ENCODE results near the gene SEMA6C.

Gene SEMA6C

DNA sequence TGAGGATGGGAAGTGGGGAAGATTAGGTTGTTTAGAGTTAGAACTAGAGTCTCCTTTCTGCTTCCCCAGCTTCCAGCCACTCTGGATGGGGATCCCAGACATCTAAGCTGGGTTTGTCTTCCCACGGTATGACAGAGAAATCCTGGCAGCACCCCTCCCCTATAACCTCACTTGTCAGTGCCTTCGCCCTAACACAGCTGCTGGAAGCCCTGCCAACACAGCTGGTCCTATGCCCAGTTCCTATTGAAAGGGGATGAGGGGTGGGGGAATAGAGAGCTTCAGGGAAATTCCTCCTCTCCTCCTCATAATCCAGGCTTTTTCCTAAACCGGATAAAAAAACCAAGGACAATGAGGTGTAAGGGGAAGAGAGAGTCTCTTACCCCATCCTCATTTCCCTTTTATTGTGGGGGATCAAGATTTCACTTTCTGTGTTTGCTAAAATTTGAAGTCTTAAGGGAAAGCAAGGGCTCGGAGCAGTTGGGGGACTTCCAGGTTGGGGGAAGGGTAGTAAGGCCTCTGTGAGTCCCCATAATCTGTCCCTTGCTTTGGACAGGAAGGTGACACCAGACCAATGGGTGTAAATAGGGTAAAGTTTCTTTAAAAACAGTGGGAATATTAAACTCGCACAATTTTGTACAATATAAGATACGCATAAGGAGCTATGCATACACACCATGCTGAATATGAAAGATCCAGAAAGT is 28.8 kb upstream of the SEMA6C start:
- Histone ChIP-seq H3K36me3 (ENCODE audit: insufficient read depth, low read length) (peaks cover 51% of the 10 kb centered on the region), H3K27me3 (ENCODE audit: control insufficient read depth in 1 of 2, insufficient read depth in 2 of 2, low read length in 2 of 2) (no peaks in the 10 kb centered on the region), H3K9me3 (ENCODE audit: low read length) (no peaks in the 10 kb centered on the region), H3K9ac (ENCODE audit: low read length) (no peak overlapping the region), H3K4me3 (ENCODE audit: low read depth in 1 of 2, low read length in 2 of 2) (no peak overlapping the region), H3K4me1 (ENCODE audit: insufficient read depth, low read length) (no peaks in the 10 kb centered on the region), H3K27ac (ENCODE audit: low read depth, low read length) (no peak overlapping the region)

GRCh38 chr1:151171190-151171589 is 24.8 kb upstream of the SEMA6C start:
- H3K4me1 ChIP-seq (ENCODE audit: insufficient read depth, low read length): peaks cover 11% of the 10 kb centered on the region
- peaks cover 40% of the 10 kb centered on the region for H3K36me3 ChIP-seq (ENCODE audit: insufficient read depth, low read length)
- H3K27me3 ChIP-seq (ENCODE audit: control insufficient read depth in 1 of 2, insufficient read depth in 2 of 2, low read length in 2 of 2): no peaks in the 10 kb centered on the region
- no peak overlapping the region for H3K4me3 ChIP-seq (ENCODE audit: low read depth in 1 of 2, low read length in 2 of 2)
- H3K9ac ChIP-seq (ENCODE audit: low read length): no peak overlapping the region
- H3K27ac ChIP-seq (ENCODE audit: low read depth, low read length): no peak overlapping the region
- H3K9me3 ChIP-seq (ENCODE audit: low read length): no peaks in the 10 kb centered on the region

- Histone ChIP-seq H3K4me3 (ENCODE audit: low read depth in 1 of 2, low read length in 2 of 2) (peak overlapping the region in 1 of 2 donors; percentile 92), H3K36me3 (ENCODE audit: insufficient read depth, low read length) (peaks cover 21% of the 10 kb centered on the region), H3K27ac (ENCODE audit: low read depth, low read length) (no peak overlapping the region), H3K9me3 (ENCODE audit: low read length) (no peaks in the 10 kb centered on the region), H3K27me3 (ENCODE audit: control insufficient read depth in 1 of 2, insufficient read depth in 2 of 2, low read length in 2 of 2) (no peaks in the 10 kb centered on the region), H3K4me1 (ENCODE audit: insufficient read depth, low read length) (peaks cover 22% of the 10 kb centered on the region), H3K9ac (ENCODE audit: low read length) (no peak overlapping the region)
Measured at GRCh38 chr1:151167116-151167515, 20.7 kb upstream of the SEMA6C start.

- Histone ChIP-seq H3K9me3 (ENCODE audit: low read length) (no peaks in the 10 kb centered on the region), H3K27ac (ENCODE audit: low read depth, low read length) (peak overlapping the region; percentile 83), H3K9ac (ENCODE audit: low read length) (peak overlapping the region; percentile 66), H3K4me1 (ENCODE audit: insufficient read depth, low read length) (peaks cover 22% of the 10 kb centered on the region), H3K4me3 (ENCODE audit: low read depth in 1 of 2, low read length in 2 of 2) (peak overlapping the region; percentile 80 to 92), H3K36me3 (ENCODE audit: insufficient read depth, low read length) (peaks cover 26% of the 10 kb centered on the region), H3K27me3 (ENCODE audit: control insufficient read depth in 1 of 2, insufficient read depth in 2 of 2, low read length in 2 of 2) (no peaks in the 10 kb centered on the region)
Measured at GRCh38 chr1:151166505-151166956, 20.1 kb upstream of the SEMA6C start.

- peaks cover 22% of the 10 kb centered on the region for H3K4me1 ChIP-seq (ENCODE audit: insufficient read depth, low read length)
- no peaks in the 10 kb centered on the region for H3K27me3 ChIP-seq (ENCODE audit: control insufficient read depth in 1 of 2, insufficient read depth in 2 of 2, low read length in 2 of 2)
- H3K9ac ChIP-seq (ENCODE audit: low read length): peak within 1 kb of the TSS; percentile 82
- no peaks in the 10 kb centered on the region for H3K9me3 ChIP-seq (ENCODE audit: low read length)
- peaks cover 31% of the 10 kb centered on the region for H3K36me3 ChIP-seq (ENCODE audit: insufficient read depth, low read length)
- peak within 1 kb of the TSS; percentile 80 to 92 for H3K4me3 ChIP-seq (ENCODE audit: low read depth in 1 of 2, low read length in 2 of 2)
- H3K27ac ChIP-seq (ENCODE audit: low read depth, low read length): peak within 1 kb of the TSS; percentile 98
Measured at GRCh38 chr1:151165738-151166504, 19.5 kb upstream of the SEMA6C start, which contains the start of the genes LYSMD1 and SCNM1. Gene LYSMD1, minus strand, starts transcription at chr1:151165902. Its CDS starts 644 bp downstream, at chr1:151165258. Gene SCNM1, plus strand, starts transcription at chr1:151166144. Its CDS starts 9 bp downstream, at chr1:151166153.

GRCh38 chr1:151165281-151165737 is 18.9 kb upstream of the SEMA6C start:
- H3K4me1 ChIP-seq (ENCODE audit: insufficient read depth, low read length): peaks cover 26% of the 10 kb centered on the region
- peak overlapping the region; percentile 82 for H3K9ac ChIP-seq (ENCODE audit: low read length)
- H3K4me3 ChIP-seq (ENCODE audit: low read depth in 1 of 2, low read length in 2 of 2): peak overlapping the region; percentile 58 to 92
- H3K27ac ChIP-seq (ENCODE audit: low read depth, low read length): peak overlapping the region; percentile 98
- H3K27me3 ChIP-seq (ENCODE audit: control insufficient read depth in 1 of 2, insufficient read depth in 2 of 2, low read length in 2 of 2): no peaks in the 10 kb centered on the region
- no peaks in the 10 kb centered on the region for H3K9me3 ChIP-seq (ENCODE audit: low read length)
- H3K36me3 ChIP-seq (ENCODE audit: insufficient read depth, low read length): peaks cover 36% of the 10 kb centered on the region

DNA sequence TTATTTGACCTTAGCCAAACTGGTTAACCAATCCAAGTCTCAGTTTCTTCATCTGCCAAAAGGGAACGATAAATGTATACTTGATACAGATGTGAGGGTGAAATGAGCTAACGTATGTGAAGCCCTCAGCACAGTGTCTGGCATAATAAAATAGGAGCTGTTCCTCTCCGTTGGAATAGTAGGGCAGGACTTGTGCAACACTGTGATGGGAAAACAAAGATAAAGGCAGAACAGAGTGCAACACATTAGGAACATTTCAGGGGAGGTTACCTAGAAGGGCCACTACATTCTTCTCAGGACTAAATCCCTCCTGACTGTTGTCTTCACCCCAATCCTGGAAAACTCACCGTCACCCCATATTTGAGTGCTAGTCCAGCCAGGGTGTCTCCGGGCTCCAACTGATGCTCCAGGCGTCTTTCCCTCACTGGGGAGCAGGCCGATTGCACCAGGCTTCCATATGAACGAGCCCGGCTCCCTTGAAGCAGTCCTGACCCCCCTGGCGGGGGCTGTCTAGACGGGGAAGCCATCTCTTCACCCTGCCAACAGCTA is 18.4 kb upstream of the SEMA6C start:
- Histone ChIP-seq H3K9ac (ENCODE audit: low read length) (peak overlapping the region; percentile 82), H3K9me3 (ENCODE audit: low read length) (no peaks in the 10 kb centered on the region), H3K4me1 (ENCODE audit: insufficient read depth, low read length) (peaks cover 26% of the 10 kb centered on the region), H3K27me3 (ENCODE audit: control insufficient read depth in 1 of 2, insufficient read depth in 2 of 2, low read length in 2 of 2) (no peaks in the 10 kb centered on the region), H3K27ac (ENCODE audit: low read depth, low read length) (peak overlapping the region; percentile 98), H3K4me3 (ENCODE audit: low read depth in 1 of 2, low read length in 2 of 2) (peak overlapping the region; percentile 58 to 92), H3K36me3 (ENCODE audit: insufficient read depth, low read length) (peaks cover 39% of the 10 kb centered on the region)

DNA sequence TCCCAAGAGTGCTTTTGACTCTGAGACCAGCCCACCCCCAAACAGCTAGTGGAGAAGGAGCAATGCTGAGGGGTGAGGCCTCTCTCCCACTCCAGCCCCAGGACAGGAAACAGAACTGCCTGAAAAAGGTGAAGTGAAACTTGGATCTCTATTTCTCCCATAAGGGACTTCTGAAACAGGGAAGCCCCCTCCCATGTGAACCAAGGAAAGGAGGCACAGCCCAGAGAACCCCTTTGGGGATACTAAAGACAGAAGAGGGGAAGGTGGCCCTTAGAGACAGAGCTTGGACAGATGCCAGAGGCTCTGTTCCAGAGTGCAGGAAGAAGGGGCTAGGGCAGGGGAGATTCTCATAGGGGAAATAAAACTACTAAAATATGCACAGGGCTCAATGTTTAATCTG is 12.9 kb upstream of the SEMA6C start:
- Histone ChIP-seq H3K27ac (ENCODE audit: low read depth, low read length) (peak overlapping the region; percentile 25), H3K4me3 (ENCODE audit: low read depth in 1 of 2, low read length in 2 of 2) (no peak overlapping the region), H3K9me3 (ENCODE audit: low read length) (no peaks in the 10 kb centered on the region), H3K4me1 (ENCODE audit: insufficient read depth, low read length) (peaks cover 16% of the 10 kb centered on the region), H3K36me3 (ENCODE audit: insufficient read depth, low read length) (peaks cover 45% of the 10 kb centered on the region), H3K9ac (ENCODE audit: low read length) (no peak overlapping the region), H3K27me3 (ENCODE audit: control insufficient read depth in 1 of 2, insufficient read depth in 2 of 2, low read length in 2 of 2) (no peaks in the 10 kb centered on the region)

GRCh38 chr1:151158751-151159251 is 12.4 kb upstream of the SEMA6C start:
- H3K9me3 ChIP-seq (ENCODE audit: low read length): no peaks in the 10 kb centered on the region
- H3K27ac ChIP-seq (ENCODE audit: low read depth, low read length): no peak overlapping the region
- H3K9ac ChIP-seq (ENCODE audit: low read length): no peak overlapping the region
- H3K4me3 ChIP-seq (ENCODE audit: low read depth in 1 of 2, low read length in 2 of 2): no peak overlapping the region
- peaks cover 45% of the 10 kb centered on the region for H3K36me3 ChIP-seq (ENCODE audit: insufficient read depth, low read length)
- H3K4me1 ChIP-seq (ENCODE audit: insufficient read depth, low read length): peaks cover 11% of the 10 kb centered on the region
- H3K27me3 ChIP-seq (ENCODE audit: control insufficient read depth in 1 of 2, insufficient read depth in 2 of 2, low read length in 2 of 2): no peaks in the 10 kb centered on the region

- no peaks in the 10 kb centered on the region for H3K9me3 ChIP-seq (ENCODE audit: low read length)
- no peak overlapping the region for H3K27ac ChIP-seq (ENCODE audit: low read depth, low read length)
- H3K36me3 ChIP-seq (ENCODE audit: insufficient read depth, low read length): peaks cover 45% of the 10 kb centered on the region
- no peak overlapping the region for H3K4me3 ChIP-seq (ENCODE audit: low read depth in 1 of 2, low read length in 2 of 2)
- H3K27me3 ChIP-seq (ENCODE audit: control insufficient read depth in 1 of 2, insufficient read depth in 2 of 2, low read length in 2 of 2): no peaks in the 10 kb centered on the region
- no peak overlapping the region for H3K9ac ChIP-seq (ENCODE audit: low read length)
- H3K4me1 ChIP-seq (ENCODE audit: insufficient read depth, low read length): peaks cover 9% of the 10 kb centered on the region
Measured at GRCh38 chr1:151158326-151158725, 11.9 kb upstream of the SEMA6C start.

DNA sequence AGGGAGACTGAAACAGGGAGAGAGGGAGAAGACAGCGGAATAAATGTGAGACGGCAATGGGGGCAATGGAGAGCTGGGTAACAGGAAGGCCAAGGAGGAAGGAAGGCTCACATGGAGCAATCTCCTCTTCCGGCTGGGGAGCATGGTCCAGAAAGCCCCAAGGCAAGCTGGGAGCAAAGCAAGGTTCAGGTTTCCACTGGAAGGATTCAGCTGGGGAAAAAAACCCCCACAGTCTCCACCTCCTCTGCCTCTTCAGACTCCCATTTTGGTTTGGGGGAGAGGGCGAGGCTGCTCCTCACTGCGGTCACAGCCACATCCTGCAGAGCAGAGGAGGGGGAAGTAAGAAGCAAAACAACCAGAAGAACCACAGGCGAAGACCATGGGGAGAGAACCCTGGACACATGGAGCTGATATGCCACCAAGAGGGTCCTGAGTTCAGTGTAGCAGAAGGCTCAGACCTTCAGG is 10.7 kb upstream of the SEMA6C start:
- peaks cover 9% of the 10 kb centered on the region for H3K4me1 ChIP-seq (ENCODE audit: insufficient read depth, low read length)
- H3K27me3 ChIP-seq (ENCODE audit: control insufficient read depth in 1 of 2, insufficient read depth in 2 of 2, low read length in 2 of 2): no peaks in the 10 kb centered on the region
- H3K9ac ChIP-seq (ENCODE audit: low read length): no peak overlapping the region
- peaks cover 45% of the 10 kb centered on the region for H3K36me3 ChIP-seq (ENCODE audit: insufficient read depth, low read length)
- H3K27ac ChIP-seq (ENCODE audit: low read depth, low read length): no peak overlapping the region
- H3K9me3 ChIP-seq (ENCODE audit: low read length): no peaks in the 10 kb centered on the region
- H3K4me3 ChIP-seq (ENCODE audit: low read depth in 1 of 2, low read length in 2 of 2): no peak overlapping the region

Measured in muscle layer of colon (tissue), 2 donors.